NCI-H187 (cell line): ENCODE results near the gene CDK18.
A peak's percentile ranks its signal among the peaks of the same experiment; 100 is the strongest.

Experiments used
- DNase-seq, 2 experiments: peaks; one replicate each; lab custom pipeline; 2025; lab: John Stamatoyannopoulos, UW

CDK18 gene

DNA sequence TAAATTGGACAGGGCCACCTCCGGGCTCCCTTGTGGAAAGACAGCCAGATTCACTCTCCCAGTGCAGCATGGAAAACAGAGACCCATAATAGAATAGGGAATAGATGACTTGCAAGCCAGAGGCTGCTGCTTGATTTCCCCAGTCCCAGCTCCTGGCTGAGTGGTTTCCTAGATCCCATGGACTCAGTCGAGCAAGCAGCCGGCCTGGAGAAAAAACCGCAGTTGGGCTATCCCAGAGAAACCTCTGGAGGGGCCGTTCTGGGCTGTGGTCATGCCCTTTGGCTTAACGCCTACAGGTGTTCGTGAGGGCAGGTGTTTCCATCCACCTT, 65.7 kb downstream of the CDK18 start:
- no peak for DNase-seq

DNA sequence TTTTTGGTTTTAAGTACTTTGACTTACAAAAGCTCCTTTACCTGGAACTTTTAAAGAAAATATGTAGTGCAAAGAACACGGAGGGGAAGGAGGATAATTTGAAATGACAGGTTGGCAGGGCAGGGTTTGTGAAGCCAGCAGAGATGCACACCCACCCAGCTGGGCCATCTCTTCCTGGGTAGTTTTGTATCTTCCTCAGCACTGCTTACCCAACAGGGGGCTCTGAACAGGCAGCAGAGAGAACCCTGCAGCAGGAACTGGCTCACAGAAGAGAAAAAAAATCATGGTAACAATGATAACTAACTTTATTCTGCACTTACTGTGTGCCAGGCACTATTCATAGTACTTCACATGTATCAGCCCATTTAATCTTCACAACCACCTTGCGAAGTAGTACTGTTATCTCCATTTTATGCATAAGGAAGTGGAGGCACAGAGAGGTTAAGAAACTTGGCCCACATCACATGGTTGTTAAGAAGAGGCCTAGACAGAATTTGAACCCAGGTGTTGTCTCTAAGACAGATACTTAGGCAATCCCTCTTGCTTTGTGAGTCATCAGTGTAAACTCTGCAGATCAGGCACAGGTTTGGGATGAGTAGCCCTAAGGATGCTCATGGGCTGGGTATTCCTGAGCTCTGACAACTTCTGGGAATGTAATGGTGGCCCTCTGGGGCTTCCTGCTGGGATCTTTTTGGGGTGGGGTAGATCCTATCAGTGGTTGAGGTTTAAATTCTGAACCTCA, 66.5 kb downstream of the CDK18 start:
- DNase-seq, result no peak

DNA sequence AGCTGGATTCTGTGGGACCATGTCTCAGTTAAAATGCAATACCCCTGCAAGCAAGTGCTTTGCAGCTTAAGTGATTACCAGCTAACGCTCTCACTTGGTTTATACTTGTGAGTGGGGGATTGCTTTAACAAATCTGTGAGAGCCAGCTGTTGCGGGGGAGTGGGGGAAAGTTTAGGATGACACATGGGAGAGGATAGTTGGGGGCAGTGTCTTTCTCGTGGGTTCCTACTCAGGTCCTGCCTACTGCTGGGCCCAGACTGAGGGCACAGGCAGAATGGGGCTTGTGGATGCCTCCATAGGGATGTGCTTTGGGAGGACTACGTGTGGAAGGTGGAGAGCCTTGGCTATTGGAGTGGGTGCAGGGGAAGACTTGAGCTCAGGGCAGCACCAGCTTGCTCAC, 67.3 kb downstream of the CDK18 start:
- DNase-seq, result no peak

DNA sequence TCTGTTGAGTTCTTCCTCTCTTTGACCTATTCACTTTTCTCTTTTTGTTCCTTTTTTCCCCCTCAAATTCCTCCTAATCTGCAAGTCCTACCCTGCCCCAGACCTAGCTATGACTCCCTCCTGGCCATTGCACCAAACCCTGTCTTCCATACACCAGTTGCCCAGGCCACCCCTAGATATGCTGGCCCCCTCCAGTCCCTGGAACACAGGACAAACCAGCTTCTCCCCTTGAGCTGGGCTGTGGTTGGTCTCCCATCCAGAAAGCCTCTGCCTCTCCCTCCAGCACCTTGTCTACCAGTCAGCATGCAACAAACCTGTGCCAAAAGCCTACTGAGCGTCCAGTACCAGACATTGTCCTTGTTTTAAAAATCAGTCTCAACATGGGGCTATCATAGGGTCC, 68.0 kb downstream of the CDK18 start:
- no peak for DNase-seq

DNA sequence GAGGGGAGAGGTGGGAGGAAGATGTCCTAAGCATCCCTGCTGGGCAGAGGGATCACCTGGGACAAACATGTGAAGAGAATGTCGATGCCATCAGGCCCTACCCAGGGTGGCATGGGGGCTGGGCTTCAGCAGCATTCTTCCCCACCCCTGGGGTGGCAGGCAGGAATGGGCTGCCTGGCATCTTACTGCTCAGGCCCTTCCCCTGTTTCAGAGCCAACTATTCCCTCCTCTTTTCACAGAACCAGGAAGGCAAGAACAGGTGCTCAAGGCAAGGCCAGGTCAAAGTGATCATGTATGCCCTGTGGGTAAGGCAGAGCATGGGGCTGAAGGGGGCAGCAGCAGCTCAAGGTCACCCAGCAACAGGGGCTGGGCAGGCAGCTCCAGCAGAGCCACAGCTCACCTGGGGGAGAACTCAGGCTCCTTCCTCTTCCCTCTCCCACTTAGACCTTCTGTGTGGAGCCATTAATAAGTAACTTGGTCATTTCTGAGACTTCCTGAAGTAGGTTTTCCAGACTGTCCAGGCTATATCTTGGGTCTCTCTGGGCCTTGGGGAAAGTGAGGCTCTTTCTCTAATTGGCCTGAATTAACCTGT, 70.9 kb downstream of the CDK18 start:
- DNase-seq, result no peak

DNA sequence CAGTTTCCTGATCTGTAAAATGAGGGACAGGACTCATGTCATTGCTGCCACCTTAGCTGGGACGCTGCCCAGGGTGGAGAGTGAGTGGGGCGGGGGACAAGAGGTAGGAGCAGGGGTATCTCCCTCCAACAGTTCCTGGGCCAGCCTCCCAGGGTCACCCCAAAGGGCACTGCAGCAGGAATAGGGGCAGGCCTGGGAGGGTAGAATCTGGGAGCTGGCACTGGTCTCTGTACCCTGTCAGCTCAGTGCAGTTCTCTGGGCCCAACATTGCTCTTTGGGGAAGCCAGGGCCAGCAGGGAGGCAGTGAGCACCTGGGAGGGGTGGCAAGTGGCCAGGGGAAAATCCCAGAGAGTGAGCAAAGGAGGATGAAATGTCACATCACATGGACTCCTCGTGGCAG, 71.5 kb downstream of the CDK18 start:
- no peak for DNase-seq

DNA sequence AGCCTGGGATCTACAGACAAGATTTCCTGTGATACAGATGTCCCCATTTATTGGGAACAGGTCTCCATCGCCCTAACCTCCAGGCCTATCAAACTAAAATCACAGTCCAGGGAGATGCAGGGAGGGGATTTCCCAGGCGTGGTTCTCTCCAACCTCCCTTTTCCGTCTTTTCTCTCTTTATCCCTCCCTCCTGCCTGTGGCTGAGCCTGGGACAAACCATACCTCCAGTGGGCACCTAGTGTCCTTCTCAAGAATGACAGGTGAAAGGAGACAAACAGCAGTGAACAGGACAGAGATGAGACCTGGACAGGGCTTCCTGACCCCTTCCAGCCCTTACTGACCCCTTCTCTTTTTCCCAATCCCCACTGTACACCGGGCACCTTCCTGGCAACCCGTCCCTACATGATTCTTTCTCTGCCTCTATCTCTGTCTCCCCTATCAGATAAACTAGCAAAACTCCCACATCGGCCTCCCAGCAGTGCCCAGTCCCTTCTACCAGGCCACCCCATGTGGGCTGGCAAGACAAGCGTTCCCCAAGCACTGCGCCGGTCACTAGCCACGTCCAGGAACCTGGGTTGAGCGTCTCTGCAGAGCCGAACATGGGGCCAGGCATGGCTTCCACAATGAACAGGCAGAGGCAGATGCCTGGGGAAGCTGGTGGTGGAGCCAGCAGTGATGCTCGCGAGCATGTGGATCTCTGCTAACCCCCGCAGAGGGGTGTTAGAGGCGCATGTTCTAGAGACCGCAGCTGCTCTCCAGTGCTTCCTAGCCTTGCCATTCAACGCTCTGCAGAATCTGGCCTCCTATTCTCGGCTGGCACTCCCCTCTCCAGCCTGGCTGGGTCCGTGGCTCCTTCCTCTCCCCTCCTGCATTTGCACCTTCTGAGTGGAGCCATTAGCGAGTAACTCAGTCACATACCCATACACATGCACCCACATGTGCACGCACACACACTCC, 72.6 kb downstream of the CDK18 start:
- no peak for DNase-seq

DNA sequence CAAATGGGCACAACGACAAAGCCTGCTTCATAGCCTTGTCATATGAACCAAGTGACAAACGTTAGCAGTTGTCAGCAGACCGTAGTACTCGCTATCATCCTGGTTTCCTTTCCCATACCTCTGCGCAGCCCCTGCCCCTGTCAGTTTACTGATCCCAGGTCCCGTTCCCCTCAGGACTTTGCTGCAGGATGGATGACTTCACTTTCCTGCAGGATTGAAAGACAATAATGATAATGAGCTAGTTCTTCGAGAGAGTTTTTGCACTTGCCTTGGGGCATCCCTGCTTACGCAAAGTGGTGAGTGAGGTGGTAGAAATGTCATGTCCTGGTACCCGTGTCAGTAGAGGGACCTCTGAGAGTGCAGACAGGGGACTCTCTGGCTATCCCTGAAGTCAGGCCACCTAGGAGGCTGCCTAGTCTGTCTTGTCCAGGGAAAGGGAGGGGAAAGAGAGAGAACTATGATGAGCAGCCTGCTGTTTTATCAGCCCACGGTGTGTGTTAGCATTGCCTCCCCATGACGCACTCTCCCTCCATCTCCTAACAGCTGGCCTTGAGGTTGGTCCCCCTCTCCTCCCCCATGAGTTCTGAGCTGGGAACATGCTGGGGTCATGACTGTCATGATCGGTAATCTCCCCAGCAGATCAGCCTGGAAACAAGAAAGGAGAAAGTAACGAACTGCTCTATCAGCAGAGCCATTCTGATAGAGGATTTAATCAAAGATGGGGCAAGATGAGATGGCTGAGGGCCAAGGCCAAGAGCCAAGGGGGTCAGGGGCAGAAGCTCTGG, 73.6 kb downstream of the CDK18 start:
- no peak for DNase-seq

DNA sequence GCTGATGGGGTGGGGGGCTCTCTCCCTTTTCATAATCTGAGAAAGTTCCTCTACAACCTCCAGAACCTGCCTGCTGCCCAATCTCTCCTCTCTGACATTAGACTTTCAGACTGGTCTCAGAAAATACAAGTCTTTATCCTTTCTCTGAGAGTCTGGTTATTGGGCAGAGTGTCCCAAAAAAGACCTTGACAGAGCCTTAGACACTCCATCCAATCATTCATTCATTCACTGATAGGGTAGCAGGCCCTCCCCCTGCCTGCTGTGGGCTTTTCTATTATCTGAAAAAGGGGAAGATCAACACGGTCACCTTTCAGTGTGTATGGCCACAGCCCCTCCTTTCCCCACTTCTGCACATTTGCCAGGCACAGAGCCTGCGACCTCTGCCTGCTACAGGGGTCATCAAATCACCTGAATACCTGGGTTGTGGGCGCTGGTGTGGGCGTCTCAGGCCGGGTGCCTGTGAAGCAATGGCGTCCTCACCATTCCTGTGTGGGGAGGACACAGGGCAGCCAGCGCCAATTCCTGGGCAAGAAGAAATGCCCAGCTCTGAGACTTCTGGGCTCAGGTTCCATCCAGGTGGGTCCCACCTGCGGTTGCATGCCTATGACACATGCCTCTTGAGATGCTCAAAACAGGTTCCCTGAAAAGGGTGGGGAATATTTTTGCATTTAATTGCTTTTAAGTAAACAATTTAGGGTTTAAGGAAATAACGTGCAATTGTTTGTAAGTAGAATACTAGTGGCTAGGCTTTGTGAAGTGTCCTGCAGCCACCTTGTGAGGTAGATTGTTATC, 74.5 kb downstream of the CDK18 start:
- DNase-seq, result peak in 1 of 2 experiments; percentile 63

DNA sequence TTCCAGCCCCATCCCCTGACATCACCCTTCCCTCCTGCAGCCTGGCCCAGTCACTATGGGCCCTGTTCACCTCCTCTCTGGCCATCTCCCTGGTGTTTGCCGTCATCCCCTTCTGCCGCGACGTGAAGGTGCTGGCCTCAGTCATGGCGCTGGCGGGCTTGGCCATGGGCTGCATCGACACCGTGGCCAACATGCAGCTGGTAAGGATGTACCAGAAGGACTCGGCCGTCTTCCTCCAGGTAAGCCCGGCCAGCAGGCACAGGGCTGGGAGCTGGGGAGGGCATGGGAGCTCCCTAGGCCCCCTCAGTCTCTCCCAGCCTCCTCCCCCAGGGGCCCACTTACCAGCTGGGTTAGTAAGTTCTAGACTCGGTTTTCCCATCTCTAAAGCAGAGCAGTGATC, 75.2 kb downstream of the CDK18 start:
- no peak for DNase-seq

DNA sequence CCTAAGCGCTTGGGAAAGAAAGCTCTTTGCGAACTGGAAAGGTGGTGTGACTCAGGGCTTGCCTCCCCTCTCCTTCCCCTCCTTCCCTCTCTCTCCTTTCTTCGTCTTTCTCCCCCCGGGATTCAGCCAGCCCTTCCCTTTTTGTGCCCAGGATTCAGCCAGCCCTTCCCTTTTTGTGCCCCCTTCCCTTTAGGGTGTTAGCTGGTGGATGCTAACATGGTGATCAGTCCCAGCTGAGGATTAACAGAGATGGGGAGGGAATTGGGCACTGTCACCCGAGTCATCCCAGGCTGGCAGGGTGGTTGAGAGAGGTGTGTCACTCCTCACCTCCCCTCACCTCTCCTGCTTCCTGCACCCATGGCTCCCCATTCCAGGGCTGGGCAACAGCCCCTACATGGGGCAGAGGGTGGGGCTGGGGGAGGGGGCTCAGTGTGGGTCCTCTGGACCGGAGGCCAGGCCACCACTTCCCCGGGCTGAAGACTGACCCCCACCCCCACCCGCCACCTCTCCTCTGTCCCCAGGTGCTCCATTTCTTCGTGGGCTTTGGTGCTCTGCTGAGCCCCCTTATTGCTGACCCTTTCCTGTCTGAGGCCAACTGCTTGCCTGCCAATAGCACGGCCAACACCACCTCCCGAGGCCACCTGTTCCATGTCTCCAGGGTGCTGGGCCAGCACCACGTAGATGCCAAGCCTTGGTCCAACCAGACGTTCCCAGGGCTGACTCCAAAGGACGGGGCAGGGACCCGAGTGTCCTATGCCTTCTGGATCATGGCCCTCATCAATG, 75.9 kb downstream of the CDK18 start:
- no peak for DNase-seq

DNA sequence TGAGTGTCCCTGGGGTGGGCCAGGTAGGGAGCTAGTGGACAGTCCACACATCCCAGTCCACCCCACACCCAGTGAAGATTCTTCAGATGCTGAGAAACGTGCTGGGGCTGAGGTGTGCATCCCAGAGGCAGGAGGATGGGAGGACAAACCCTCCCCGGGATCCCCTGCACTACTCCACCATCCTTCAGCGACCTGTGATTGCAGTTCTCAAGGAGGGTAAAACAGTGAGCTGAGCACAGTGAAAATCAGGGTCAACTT, 76.4 kb downstream of the CDK18 start:
- DNase-seq, result no peak

DNA sequence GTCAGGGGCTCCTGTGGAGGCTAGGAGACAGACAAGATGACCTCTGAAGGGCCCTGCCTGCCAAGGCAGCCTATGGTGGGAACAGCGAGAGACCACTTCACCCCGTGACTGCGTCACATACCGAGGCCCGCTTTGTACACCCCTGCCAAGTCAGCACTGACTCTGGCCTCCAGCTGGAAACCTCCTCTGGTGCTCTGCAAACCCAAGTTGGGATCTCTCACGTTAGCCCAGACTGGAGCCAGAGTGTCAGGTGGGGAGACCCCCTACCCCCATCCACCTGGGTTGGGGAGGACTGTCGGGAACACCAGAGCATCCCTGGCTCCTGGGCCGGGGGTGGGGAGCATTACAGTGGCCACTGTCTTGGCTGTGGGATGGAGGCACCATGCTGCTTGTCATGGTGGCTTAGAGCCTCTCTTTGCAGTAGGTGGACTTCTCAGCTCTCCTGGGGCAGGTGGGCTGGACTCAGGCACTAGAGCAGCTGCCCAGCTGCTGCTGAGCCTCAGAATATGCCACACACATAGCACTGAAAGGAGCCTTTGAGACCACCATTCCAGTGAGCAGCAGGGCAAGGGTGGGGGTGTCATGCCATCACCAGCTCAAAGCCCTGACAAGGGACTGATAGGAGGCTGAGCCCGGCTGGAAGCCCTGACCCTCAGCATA, 77.0 kb downstream of the CDK18 start:
- DNase-seq, result no peak

DNA sequence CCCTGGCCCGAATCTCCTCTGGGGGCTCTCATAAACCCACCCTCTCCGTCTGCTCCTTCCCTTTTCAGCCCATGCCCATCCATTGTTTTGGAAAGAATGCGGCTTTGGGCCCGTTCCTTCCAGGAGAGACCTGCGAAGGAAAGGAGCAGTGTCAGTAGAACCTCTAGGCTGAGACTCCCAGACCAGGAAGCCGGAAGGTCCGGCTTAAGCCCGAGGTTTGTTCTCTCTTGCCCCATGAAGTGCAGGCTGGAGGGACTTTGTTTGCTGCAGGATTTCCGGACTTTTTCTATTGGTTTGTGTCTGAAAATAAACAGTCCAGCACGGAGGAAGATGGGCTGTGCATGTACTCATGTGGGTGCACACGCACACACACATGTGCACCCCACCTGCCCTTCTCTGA, 77.6 kb downstream of the CDK18 start:
- no peak for DNase-seq
